HL-60/S4 treated with phorbol 12-myristate 13-acetate at 8.2 ng/mL for 4 days and 3 days (cell line): ENCODE results near the gene PRDM16.

Experiments used
- in situ Hi-C: fragments of 300-500 bp; cut with MboI; formaldehyde crosslinking; loops from 2 replicates; pipeline ENCODE4 v1.15.0; 2022; ENCODE audit warnings: low sequenced_read_pairs

PRDM16 gene

GRCh38 chr1:3476666-3477065 is 407.7 kb downstream of the PRDM16 start:
- in situ Hi-C loops = no loop called here

DNA sequence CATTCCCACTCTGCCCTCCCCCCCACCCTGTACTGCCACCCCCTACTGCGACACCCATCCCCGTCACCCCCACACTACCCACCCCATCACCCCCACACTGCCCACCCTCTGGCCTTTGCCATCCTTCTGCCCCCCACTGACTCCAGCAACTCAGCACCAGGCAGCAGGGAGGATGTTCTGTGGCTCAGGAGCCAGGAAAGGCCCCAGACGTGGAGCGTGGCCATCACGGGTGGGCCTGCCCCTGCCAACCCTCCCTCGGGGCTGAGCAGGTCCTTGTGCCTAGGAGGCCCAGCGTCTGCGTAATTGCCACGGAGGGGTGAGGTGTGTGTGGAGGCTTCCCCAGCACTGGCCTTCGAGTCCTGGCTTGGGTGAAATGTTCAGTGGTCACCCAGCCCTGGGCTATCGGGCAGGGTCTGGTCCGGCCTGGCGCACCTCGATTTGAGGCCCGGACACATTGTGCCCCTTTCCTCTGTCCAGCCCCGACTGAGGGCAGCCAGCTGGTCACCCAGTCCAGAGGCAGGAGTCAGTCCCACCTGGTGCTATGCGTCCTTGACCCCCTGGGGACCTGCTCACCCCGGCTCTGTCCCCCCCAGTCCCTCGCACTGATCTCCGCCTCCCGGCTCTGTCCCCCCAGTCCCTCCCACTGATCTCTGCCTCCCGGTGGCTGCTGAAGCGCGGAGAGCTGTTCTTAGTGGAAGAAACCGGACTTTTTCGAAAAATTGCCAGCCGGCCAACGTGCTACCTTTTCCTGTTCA is 408.4 kb downstream of the PRDM16 start:
- in situ Hi-C loops = no loop called here

GRCh38 chr1:3478187-3478586 is 409.2 kb downstream of the PRDM16 start:
- in situ Hi-C loops = no loop called here

DNA sequence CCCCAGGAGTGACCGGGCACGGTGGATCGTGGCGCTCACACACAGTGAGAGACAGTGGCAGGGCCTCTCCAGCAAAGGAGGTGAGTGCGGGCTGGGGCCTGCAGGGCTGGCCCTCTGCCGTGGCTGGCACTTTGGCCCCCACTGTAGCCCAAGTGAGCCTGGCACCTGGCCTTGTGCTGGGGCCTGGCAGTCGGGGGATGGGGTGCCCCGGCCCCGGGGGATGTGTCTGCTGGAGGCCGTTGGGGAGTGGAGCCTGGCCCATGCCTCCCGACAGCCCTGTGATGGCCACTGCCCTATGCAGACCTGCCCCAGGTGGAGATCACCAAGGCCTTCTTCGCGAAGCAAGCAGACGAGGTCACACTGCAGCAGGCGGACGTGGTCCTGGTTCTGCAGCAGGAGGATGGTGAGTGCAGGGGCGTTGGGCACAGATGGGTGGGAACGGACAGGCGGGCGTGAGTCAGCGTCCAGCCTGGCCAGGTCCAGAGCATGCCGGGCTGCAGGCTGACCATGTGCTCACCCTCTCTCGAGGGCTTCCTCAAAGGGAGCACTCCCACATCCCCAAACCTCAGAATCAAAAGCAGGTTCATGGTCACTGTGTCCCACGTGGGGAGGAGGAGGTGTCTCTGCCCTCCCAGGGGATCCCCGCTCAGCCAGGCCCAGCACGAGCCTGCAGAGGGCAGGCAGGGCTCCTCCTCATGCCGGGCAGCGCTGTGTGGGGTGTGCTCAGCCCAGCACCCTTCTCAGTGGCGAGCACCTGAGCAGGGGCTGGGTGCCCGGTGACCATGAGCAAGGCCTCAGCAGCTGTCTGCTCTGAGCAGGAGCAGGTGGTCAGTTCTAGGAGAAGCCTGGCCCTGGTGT is 410.7 kb downstream of the PRDM16 start:
- in situ Hi-C loops = no loop called here

DNA sequence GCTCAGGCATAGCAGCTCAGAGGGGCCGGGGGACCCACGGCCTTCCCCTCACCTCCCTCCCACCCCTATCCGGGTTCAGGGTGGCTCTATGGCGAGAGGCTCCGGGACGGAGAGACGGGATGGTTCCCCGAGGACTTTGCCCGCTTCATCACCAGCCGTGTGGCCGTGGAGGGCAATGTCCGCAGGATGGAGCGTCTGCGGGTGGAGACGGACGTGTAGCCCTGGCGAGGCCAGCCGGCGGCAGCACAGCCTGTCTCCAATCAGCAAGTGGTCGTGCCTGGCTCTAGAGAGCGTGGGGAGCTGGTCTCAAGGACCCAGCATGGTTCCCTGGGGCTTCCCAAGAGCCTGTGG is 411.3 kb downstream of the PRDM16 start:
- in situ Hi-C loops = no loop called here

GRCh38 chr1:3481046-3481445 is 412.0 kb downstream of the PRDM16 start:
- in situ Hi-C loops = no loop called here

DNA sequence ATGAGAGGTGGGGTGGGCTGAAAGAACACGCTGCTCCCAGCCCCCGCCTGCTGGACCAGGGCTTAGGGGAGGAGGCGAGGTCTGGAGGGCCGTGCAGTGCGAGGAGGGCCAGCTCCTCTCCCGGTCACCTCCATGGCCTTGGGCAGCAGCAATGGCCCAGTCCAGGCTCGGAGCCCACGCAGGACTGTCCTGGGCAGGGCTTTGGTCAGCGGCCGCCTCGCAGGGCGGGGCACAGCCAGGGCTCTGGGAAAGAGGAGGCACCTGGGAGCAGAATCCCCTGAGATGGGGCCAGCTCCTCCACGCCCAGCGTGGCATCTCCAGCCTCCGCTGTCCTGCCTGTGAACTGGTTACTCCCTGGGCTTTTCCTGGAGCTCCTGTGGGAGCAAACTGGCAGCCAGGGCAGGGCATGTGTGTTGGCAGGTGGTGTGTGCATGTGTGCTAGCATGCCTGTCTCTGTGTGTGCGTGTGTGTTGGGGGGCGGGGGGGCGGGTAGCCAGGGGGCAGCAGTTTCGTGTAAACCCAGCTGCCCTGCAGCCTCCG is 412.9 kb downstream of the PRDM16 start:
- in situ Hi-C loops = no loop called here

GRCh38 chr1:3482378-3482849 is 413.4 kb downstream of the PRDM16 start:
- in situ Hi-C loops = no loop called here

GRCh38 chr1:3483380-3483779 is 414.4 kb downstream of the PRDM16 start:
- in situ Hi-C loops = no loop called here

GRCh38 chr1:3483801-3484444 is 414.9 kb downstream of the PRDM16 start:
- in situ Hi-C loops = no loop called here

DNA sequence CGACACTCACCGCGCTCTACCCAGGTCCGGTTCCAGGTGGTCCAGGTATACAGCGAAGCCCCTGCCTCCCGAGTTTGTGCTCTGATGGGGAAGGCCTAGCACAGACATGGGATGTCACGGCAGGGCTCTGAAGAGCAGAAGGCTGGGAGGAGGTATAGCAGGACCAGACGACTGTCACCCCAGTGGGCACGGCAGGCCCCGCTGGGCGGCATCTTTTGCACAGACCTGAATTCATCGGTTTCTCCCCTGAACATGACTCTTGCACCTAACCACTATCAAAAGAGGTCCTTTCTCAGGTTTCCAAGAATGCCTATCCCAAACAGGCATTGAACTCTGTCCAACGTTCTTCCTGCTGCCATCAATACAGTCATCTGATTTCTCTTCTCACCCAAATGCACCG is 416.0 kb downstream of the PRDM16 start:
- in situ Hi-C loops = no loop called here
